ENCODE measurements around the gene RFX3. TPM values are rescaled to one million over a fixed set of nuclear protein-coding genes. Genes with fewer than 3 reads are reported as not detected.

Gene RFX3
- 1.0 to 2.1 TPM (median 1.5 TPM) in 5 replicates for total RNA-seq (2022; extraction: Qiagen RNA extraction; ENCODE audit: low read depth)

DNA sequence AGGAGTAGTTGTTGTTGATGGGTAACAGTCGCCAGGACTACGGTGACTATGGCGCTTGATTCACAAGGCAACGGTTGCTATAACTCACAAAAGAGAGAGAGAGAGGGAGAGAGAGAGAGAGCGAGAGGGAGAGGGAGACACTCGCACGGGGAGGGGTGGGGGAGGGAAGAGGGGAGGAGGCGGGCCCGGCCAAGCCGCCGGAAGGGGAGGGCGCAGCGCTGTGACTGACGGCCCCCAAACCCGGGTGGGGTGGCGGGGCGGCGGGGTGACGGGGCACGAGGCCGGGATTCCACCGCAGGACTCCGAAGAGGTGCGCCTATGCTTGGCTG lies at the start of gene RFX3:
Gene RFX3, minus strand, starts transcription at position 166 of the 329 bp plus-strand sequence. CDS start 130,413 bp downstream, outside the sequence.

All from A549 treated with RU486 at 1 μM for 4 hours (cell line).